Keratinocyte (primary cell): ENCODE data around the gene SEMA4A.

Experiments used
- EZH2 ChIP-seq: IDR thresholded peaks from one replicate; pipeline ENCODE4 v1.6.1; 2012; ENCODE audit warnings: inconsistent platforms, mild to moderate bottlenecking, low read length, moderate library complexity
- TF ChIP-seq, protein P1 (sequence below), 3 experiments: IDR thresholded peaks in 1 of 3; conservative IDR thresholded peaks in 1 of 3; optimal IDR thresholded peaks in 1 of 3; 2 replicates in 2 of 3; 3 replicates in 1 of 3; pipeline versions ENCODE3 to v1.5.1; 2011; ENCODE audit warnings: low read length in 3 of 3, mild to moderate bottlenecking in 3 of 3, moderate library complexity in 2 of 3, control low read depth in 1 of 3, inconsistent platforms in 1 of 3; ENCODE audit not compliant: insufficient read depth in 2 of 3; ENCODE audit errors: extremely low read depth in 1 of 3

GRCh38 chr1:156204686-156205085 is 51.3 kb downstream of the SEMA4A start:
- TF ChIP-seq, protein P1, sequence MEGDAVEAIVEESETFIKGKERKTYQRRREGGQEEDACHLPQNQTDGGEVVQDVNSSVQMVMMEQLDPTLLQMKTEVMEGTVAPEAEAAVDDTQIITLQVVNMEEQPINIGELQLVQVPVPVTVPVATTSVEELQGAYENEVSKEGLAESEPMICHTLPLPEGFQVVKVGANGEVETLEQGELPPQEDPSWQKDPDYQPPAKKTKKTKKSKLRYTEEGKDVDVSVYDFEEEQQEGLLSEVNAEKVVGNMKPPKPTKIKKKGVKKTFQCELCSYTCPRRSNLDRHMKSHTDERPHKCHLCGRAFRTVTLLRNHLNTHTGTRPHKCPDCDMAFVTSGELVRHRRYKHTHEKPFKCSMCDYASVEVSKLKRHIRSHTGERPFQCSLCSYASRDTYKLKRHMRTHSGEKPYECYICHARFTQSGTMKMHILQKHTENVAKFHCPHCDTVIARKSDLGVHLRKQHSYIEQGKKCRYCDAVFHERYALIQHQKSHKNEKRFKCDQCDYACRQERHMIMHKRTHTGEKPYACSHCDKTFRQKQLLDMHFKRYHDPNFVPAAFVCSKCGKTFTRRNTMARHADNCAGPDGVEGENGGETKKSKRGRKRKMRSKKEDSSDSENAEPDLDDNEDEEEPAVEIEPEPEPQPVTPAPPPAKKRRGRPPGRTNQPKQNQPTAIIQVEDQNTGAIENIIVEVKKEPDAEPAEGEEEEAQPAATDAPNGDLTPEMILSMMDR (optimal IDR thresholded peaks at IDR 0.05 in 1 of 3, IDR thresholded peaks at IDR 0.05 in 1 of 3, conservative IDR thresholded peaks at IDR 0.05 in 1 of 3; ENCODE audit: extremely low read depth in 1 of 3, insufficient read depth in 2 of 3, low read length in 3 of 3) = no peak
- TF ChIP-seq EZH2 = no peak
